Fibroblast of the aortic adventitia (primary cell): Measurements from ENCODE around the gene DEPDC4. TPM values are rescaled to one million over a fixed set of nuclear protein-coding genes. Genes with fewer than 3 reads are reported as not detected.
"Not testable (repeated sequence)": the region's sequence is repeated elsewhere in the genome, so short reads cannot be mapped to it uniquely, and the experiment has no call there.

Experiments used
- DNase-seq: peaks from one replicate; pipeline ENCODE4 v3.0.0-alpha.2; 2010; ENCODE audit warnings: low read depth
- H3K4me3 ChIP-seq: 2 replicates; pipeline ENCODE4 v1.5.1; 2011; ENCODE audit warnings: low read depth, mild to moderate bottlenecking, control low read depth, low read length, moderate library complexity
- total RNA-seq: library from RNA; depleted of rRNA; stranded (reverse); fragments of >200 nt; gene quantifications from 2 replicates; pipeline ENCODE4 v1.2.3, GENCODE V29; 2012; ENCODE audit warnings: low replicate concordance
- TF ChIP-seq, protein P1 (sequence below): IDR thresholded peaks from 2 replicates; pipeline ENCODE4 v1.5.1; 2011; ENCODE audit warnings: mild to moderate bottlenecking, low read length, control low read depth, inconsistent platforms; ENCODE audit not compliant: insufficient read depth

DEPDC4 gene
- total RNA-seq, 1 donor = 5.9 TPM

DNA sequence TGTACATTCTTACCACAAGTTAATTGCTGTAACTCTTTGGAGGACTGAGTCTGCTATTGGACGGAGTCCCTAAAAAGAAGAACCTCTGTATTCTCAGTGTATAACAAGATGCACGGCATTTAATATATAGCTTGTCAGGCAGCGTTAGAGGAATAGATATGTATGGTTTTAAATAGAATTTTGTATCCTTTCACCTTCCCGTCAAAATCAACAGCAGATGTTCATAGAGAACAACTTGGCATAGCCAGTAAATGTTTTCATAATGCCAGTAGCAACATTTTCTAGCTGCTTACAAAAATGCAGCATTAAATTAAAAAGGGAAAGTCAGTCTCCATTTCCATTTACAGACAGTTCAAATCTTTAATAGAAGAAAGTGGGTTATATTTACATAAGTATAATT lies 6.9 kb upstream of the DEPDC4 start:
- TF ChIP-seq, protein P1, sequence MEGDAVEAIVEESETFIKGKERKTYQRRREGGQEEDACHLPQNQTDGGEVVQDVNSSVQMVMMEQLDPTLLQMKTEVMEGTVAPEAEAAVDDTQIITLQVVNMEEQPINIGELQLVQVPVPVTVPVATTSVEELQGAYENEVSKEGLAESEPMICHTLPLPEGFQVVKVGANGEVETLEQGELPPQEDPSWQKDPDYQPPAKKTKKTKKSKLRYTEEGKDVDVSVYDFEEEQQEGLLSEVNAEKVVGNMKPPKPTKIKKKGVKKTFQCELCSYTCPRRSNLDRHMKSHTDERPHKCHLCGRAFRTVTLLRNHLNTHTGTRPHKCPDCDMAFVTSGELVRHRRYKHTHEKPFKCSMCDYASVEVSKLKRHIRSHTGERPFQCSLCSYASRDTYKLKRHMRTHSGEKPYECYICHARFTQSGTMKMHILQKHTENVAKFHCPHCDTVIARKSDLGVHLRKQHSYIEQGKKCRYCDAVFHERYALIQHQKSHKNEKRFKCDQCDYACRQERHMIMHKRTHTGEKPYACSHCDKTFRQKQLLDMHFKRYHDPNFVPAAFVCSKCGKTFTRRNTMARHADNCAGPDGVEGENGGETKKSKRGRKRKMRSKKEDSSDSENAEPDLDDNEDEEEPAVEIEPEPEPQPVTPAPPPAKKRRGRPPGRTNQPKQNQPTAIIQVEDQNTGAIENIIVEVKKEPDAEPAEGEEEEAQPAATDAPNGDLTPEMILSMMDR = no peak
- H3K4me3 ChIP-seq = no peak overlapping the region
- DNase-seq = no peak

DNA sequence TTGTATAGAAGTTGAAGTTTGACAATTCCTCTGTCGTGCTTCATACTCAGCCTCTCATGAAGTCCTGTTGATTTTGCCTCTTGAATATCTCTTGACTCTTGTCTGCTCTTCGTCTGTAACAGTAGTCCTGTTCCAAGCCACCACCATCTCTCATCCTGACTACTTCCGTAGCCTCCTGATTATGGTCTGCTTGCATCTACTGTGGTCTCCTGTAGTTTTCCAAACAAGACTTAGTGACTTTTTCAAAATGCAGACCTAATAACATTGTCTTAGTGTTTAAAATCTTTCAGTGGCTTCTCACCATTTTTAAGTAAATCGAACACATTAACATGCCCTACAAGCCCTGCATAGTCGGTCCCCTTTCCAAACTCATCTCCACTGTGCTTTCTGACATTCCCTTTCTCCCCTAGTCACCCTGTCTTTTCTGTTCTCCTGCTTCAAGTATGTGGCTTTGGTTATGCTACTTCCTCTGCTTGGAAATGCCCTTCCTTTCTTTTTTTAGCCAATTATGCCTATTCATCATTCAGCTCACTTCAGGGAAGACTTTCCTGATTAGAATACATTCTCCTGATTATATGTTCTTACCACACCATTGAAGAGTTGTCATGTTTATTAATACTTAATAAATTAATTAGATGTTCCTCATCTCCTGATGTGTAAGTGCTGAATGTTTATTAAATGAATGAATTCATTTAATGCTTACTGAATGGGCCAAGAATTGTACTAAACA lies 2.1 kb upstream of the DEPDC4 start:
- TF ChIP-seq, protein P1 = no peak
- peak; percentile 26 for DNase-seq

GRCh38 chr12:100267603-100268281 lies 863 bp upstream of the DEPDC4 start:
- H3K4me3 ChIP-seq = peak overlapping the region; percentile 86
- DNase-seq = peak; percentile 47
- TF ChIP-seq, protein P1 = no peak

More for the DNA sequence above, 2.1 kb upstream of the DEPDC4 start:
- peak overlapping the region; percentile 86 for H3K4me3 ChIP-seq

GRCh38 chr12:100266585-100266834 lies 369 bp downstream of the DEPDC4 start:
- DNase-seq = no peak
- TF ChIP-seq, protein P1 = no peak
- H3K4me3 ChIP-seq = peak overlapping the region; percentile 95

DNA sequence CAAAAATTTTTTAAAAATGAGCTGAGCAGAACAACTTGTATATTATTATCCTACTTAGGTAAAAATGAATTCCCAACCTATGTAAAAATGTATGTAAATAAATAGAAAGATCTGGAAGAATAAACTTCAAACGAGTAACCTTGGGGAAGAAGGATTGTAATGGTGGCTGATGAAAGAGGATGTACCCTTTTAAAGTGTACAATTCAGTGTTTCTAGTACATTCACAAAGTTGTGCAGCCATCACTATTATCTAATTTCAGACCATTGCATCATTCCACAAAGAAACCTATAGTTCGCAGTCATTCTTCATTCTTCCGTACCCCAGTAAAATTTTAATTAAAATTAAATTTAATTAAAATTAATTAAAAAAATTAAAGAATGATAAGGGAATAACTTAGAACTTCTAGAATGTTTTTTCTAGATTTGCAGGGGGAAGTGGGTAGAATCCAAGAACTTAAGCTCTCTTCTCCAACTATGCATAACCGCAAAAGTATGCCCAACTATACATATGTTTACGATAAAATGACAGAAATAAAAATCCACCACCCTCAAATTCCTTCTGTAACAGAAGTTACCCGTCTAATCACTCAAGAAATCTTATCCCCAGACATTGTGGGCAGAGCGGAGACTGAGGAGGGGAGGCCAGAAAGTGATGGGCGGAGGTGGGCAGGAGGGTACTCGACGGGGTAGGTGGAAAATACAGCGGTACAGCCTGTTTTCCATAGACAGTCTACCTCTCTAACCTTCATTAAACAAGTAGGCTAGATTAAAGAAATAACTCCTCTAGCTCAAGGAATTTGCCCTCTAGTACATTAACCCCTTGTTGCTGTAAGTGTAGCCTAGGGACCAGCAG lies 921 bp downstream of the DEPDC4 start:
- DNase-seq = no peak
- TF ChIP-seq, protein P1 = no peak
- peak overlapping the region; percentile 95 for H3K4me3 ChIP-seq

DNA sequence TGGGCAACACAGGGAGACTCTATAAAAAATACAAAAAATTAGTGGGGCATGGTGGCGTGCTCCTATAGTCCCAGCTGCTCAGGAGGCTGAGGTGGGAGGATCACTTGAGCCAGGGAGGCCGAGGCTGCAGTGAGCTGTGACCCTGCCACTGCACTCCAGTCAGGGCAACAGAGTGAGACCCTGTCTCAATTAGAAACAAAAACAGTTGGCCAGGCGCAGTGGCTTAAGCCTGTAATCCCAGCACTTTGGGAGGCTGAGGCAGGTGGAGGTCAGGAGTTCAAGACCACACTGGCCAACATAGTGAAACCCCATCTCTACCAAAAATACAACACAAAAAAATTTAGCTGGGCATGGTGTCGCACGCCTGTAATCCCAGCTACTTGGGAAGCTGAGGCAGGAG lies 1.8 kb downstream of the DEPDC4 start:
- H3K4me3 ChIP-seq, DNase-seq: not testable (repeated sequence)

DNA sequence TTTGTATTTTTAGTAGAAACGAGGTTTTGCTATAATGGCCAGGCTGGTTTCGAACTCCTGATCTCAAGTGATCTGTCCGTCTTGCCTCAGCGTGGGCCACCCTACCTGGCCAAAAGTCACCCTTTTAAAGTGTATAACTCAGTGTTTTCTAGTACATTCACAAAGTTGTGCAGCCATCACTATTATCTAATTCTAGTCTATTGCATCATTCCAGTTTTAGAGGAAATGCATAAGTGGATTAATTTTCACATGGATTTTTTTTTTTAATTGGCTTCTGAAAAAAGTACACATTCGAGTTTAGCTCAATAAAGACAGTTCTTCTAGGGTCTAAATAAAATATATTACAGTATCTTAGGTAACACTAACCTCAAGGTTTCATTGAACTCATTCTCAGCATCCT lies 3.7 kb downstream of the DEPDC4 start:
- no peak overlapping the region for H3K4me3 ChIP-seq
- no peak for DNase-seq
- TF ChIP-seq, protein P1 = no peak
